Small intestine (tissue), 7 donors: ENCODE data around the gene MSMO1. TPM values are rescaled to one million over a fixed set of nuclear protein-coding genes. Genes with fewer than 3 reads are reported as not detected.

Experiments
- DNase-seq, 2 donors: peaks; one replicate each; pipeline versions ENCODE4 v3.0.0 to v3.0.0-alpha.2; 2013
- FAIRE-seq: peaks from 2 replicates; lab custom pipeline; 2012; peaks lifted over from hg19 to GRCh38; lab: Jason Lieb, UNC
- H3K27ac ChIP-seq, 3 donors: one replicate each; pipeline ENCODE4 v1.5.1; 2013; ENCODE audit warnings: low read length in 2 of 3, mild to moderate bottlenecking in 2 of 3, control low read depth in 1 of 3, inconsistent platforms in 1 of 3, low read depth in 1 of 3, moderate library complexity in 1 of 3
- H3K27me3 ChIP-seq, 3 donors: one replicate each; pipeline ENCODE4 v1.6.1; 2013; ENCODE audit warnings: low read length in 3 of 3, inconsistent platforms in 1 of 3; ENCODE audit not compliant: control insufficient read depth in 3 of 3, insufficient read depth in 3 of 3
- H3K36me3 ChIP-seq, 3 donors: one replicate each; pipeline ENCODE4 v1.6.1; 2013; ENCODE audit warnings: low read length in 3 of 3, inconsistent platforms in 1 of 3, low read depth in 1 of 3, mild to moderate bottlenecking in 1 of 3, moderate library complexity in 1 of 3; ENCODE audit not compliant: control insufficient read depth in 3 of 3, insufficient read depth in 2 of 3
- H3K4me1 ChIP-seq, 3 donors: one replicate each; pipeline ENCODE4 v1.6.1; 2013; ENCODE audit warnings: low read length in 2 of 3, inconsistent platforms in 1 of 3, low read depth in 1 of 3, mild to moderate bottlenecking in 1 of 3, moderate library complexity in 1 of 3; ENCODE audit not compliant: control insufficient read depth in 3 of 3, insufficient read depth in 2 of 3
- H3K4me3 ChIP-seq, 3 donors: one replicate each; pipeline ENCODE4 v1.5.1; 2013; ENCODE audit warnings: low read length in 3 of 3, control low read depth in 1 of 3, inconsistent platforms in 1 of 3, low read depth in 1 of 3, mild to moderate bottlenecking in 1 of 3, moderate library complexity in 1 of 3
- H3K9me3 ChIP-seq, 2 donors: one replicate each; pipeline ENCODE4 v1.6.1; 2013; ENCODE audit warnings: low read depth in 1 of 2, low read length in 1 of 2; ENCODE audit not compliant: control insufficient read depth in 2 of 2, insufficient read depth in 1 of 2
- WGBS, 3 donors: extraction: QIAGEN DNeasy Blood & Tissue Kit; methylation state at CpG; one replicate each; pipeline ENCODE4 v1.1.7; 2013; 5-methylcytosine and 5-hydroxymethylcytosine counted together
- polyA plus RNA-seq, 4 donors: library from polyadenylated mRNA; stranded (reverse) in 3 of 4; unstranded in 1 of 4; fragments of 200-250 nt in 3 of 4; fragments of 120-200 nt in 1 of 4; gene quantifications; one replicate each; pipeline versions ENCODE4 v1.2.1 to v1.2.3, GENCODE V29; 2013
- donor health status: healthy with polysubstance abuse.
- donor health status: control.
- donor health status: control.
- donor health status: Bipolar disorder and iron deficiency.
- donor health status: healthy.

MSMO1 gene
- polyA plus RNA-seq, 4 donors: 18.6 to 226 (median 51.0) TPM

GRCh38 chr4:165380805-165381204 lies 53.3 kb downstream of the MSMO1 start:
- H3K27ac ChIP-seq: no peak overlapping the region
- H3K4me3 ChIP-seq: no peak overlapping the region
- H3K36me3 ChIP-seq: no peaks in the 10 kb centered on the region
- no peak for DNase-seq
- no peaks in the 10 kb centered on the region for H3K9me3 ChIP-seq
- 21 to 55% (median 49%) methylated on average over 1 of the region's 1 CpG for WGBS, 3 donors
- H3K4me1 ChIP-seq: peaks cover 0 to 9% (median 3%) of the 10 kb centered on the region in 3 donors
- FAIRE-seq: no peak
- H3K27me3 ChIP-seq: peaks cover 0 to 3% (median 0%) of the 10 kb centered on the region in 3 donors

DNA sequence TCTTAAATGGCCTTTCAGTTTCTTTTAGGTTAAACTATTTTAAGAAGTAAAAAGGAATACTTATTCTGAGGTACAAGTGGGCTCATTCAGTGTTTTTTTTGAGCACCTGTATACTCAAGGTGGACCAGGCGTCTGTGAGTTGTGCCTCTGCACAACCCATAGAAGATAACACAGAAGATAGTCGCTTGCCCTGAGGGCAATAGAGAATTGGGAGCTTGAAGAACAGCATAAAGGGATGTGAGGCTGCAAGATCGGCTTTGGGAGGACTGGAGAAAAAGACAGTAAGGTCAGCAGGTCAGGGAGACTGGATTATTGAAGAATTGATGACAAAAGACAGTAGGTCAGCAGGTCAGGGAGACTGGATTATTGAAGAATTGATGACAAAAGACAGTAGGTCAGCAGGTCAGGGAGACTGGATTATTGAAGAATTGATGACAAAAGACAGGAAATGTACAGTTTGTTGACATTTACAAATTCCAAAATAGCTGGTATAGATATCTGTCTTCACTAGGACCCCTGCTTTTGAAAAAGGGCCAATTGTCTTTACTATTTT lies 54.4 kb downstream of the MSMO1 start:
- no peak overlapping the region for H3K27ac ChIP-seq
- peaks cover 0 to 9% (median 3%) of the 10 kb centered on the region in 3 donors for H3K4me1 ChIP-seq
- 83 to 87% (median 85%) methylated on average over 3 of the region's 3 CpGs for WGBS, 3 donors
- H3K9me3 ChIP-seq: no peaks in the 10 kb centered on the region
- no peak for DNase-seq
- H3K27me3 ChIP-seq: peaks cover 0 to 3% (median 0%) of the 10 kb centered on the region in 3 donors
- no peaks in the 10 kb centered on the region for H3K36me3 ChIP-seq
- no peak overlapping the region for H3K4me3 ChIP-seq
- no peak for FAIRE-seq

DNA sequence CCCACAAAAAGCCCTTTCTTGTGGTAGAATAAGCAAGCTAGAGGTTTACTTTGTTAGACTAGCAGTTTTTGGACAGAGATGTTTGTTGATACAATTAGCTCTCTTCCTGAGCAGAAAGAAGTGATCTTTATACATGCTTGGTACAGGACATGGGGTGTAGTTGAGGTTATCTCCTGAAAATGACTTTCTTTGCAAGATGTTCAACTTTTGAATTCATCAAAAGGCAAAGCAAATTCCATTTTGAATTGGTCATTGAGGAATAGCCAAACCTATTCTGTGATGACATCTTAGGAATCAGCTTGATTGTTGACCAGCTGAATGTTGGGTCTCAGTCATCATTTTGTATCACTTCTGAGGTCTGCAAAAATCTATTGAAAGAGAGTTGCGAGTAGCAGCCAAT lies 55.2 kb downstream of the MSMO1 start:
- WGBS, 3 donors: 91 to 92% (median 92%) methylated on average over 1 of the region's 1 CpG

GRCh38 chr4:165383591-165384073 lies 56.2 kb downstream of the MSMO1 start:
- FAIRE-seq: no peak

More for the DNA sequence above, 55.2 kb downstream of the MSMO1 start:
- FAIRE-seq: no peak
- Histone ChIP-seq H3K9me3 (no peaks in the 10 kb centered on the region), H3K27me3 (peaks cover 0 to 3% (median 0%) of the 10 kb centered on the region in 3 donors), H3K36me3 (no peaks in the 10 kb centered on the region), H3K4me1 (peaks cover 0 to 9% (median 3%) of the 10 kb centered on the region in 3 donors), H3K27ac (no peak overlapping the region), H3K4me3 (no peak overlapping the region)
- DNase-seq: no peak

DNA sequence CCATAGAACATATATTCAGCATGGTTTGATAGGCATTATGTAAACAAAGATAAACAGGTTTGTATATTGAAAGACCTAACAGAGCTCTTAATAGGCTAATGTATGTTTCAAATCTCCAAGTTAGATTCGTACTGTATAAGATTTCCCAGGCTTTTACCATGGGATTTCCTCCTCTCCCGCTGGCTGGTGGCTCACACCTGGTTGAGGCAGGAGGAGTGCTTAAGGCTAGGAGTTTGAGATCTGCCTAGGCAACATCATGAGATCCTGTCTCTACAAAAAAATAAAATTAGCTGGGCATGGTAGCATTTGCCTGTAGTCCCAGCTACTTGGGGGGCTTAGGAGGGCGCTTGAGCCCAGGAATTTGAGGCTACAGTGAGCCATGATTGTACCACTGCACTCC lies 56.7 kb downstream of the MSMO1 start:
- Histone ChIP-seq H3K4me3 (no peak overlapping the region), H3K27me3 (peaks cover 0 to 3% (median 0%) of the 10 kb centered on the region in 3 donors), H3K4me1 (no peaks in the 10 kb centered on the region), H3K36me3 (no peaks in the 10 kb centered on the region), H3K27ac (no peak overlapping the region), H3K9me3 (no peaks in the 10 kb centered on the region)
- FAIRE-seq (no peak), DNase-seq (no peak)
- 80 to 94% (median 87%) methylated on average over 3 of the region's 3 CpGs for WGBS, 3 donors

More at GRCh38 chr4:165383591-165384073, 56.2 kb downstream of the MSMO1 start:
- Histone ChIP-seq H3K36me3 (no peaks in the 10 kb centered on the region), H3K4me3 (no peak overlapping the region), H3K4me1 (peaks cover 0 to under 1% (median under 1%) of the 10 kb centered on the region in 3 donors), H3K27me3 (peaks cover 0 to 3% (median 0%) of the 10 kb centered on the region in 3 donors), H3K9me3 (no peaks in the 10 kb centered on the region), H3K27ac (no peak overlapping the region)
- no peak for DNase-seq
- WGBS, 3 donors: 69 to 83% (median 78%) methylated on average over 4 of the region's 4 CpGs

DNA sequence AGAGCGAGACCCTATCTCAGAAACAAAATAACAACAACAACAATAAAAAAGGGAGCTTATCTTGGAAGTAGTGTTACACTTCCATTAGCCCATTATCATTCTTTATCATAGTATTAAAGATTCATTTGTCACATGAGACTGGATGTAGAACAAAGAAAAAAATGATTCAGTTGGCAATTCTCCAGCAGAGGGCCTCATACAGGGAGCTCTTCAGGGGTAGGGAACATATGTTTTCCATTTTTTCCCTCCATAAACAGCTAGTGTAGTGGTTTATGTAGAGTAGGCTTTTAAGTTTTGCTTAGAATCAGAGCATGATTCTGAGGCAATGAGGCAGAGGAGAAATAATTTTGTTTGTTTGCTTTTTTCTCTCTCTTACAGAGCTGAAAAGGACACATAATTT lies 57.1 kb downstream of the MSMO1 start:
- DNase-seq: no peak
- 86 to 95% (median 91%) methylated on average over 1 of the region's 1 CpG for WGBS, 3 donors
- no peak for FAIRE-seq
- H3K4me1 ChIP-seq: no peaks in the 10 kb centered on the region
- no peaks in the 10 kb centered on the region for H3K9me3 ChIP-seq
- peaks cover 0 to 2% (median 0%) of the 10 kb centered on the region in 3 donors for H3K27me3 ChIP-seq
- H3K36me3 ChIP-seq: no peaks in the 10 kb centered on the region
- no peak overlapping the region for H3K27ac ChIP-seq
- H3K4me3 ChIP-seq: no peak overlapping the region

DNA sequence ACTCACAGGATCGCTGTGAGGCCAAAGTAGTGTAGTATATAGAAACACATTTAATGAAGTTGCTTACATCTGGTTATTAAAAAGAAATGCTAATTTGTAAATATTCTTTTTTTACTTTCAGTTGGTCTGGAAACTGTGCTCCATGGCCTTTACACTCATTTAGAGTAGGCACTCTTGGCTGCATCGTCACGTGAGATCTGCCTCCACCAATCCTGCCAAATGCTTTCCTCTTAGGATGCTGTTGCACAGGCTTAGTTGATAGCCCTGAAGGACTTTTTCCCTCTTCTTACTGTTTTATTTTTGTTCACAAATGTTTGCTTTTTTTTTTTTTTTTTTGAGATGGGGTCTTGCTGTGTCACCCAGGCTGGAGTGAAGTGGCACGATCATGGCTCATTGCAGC lies 57.7 kb downstream of the MSMO1 start:
- Histone ChIP-seq H3K4me3 (no peak overlapping the region), H3K27ac (no peak overlapping the region), H3K9me3 (no peaks in the 10 kb centered on the region), H3K4me1 (no peaks in the 10 kb centered on the region), H3K36me3 (no peaks in the 10 kb centered on the region), H3K27me3 (no peaks in the 10 kb centered on the region)
- FAIRE-seq (no peak), DNase-seq (no peak)
- 86 to 97% (median 93%) methylated on average over 4 of the region's 4 CpGs for WGBS, 3 donors

- no peak overlapping the region for H3K27ac ChIP-seq
- no peaks in the 10 kb centered on the region for H3K36me3 ChIP-seq
- H3K9me3 ChIP-seq: no peaks in the 10 kb centered on the region
- H3K4me3 ChIP-seq: no peak overlapping the region
- DNase-seq: no peak
- FAIRE-seq: no peak
- WGBS, 3 donors: 92 to 95% (median 92%) methylated on average over 1 of the region's 1 CpG
- no peaks in the 10 kb centered on the region for H3K4me1 ChIP-seq
- H3K27me3 ChIP-seq: no peaks in the 10 kb centered on the region
Measured at GRCh38 chr4:165386328-165386727, 58.9 kb downstream of the MSMO1 start.

DNA sequence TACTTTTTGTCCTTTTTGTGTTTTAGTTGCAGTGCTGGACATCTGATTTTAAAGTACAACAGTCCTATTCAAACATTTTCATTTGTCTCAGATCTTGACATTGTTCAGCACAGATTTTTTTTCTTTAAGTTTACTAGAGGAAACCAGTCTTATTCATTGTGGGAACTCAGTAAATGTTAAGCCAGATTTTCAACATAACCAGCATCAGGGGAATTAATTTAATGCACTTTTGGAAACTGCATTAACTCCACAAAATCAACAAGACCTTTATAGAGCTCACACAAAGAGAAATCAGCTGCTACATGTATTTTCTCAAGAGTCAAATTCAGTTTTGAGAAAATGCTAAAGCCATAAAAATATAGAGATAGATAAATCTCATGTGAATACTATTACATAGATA lies 61.3 kb downstream of the MSMO1 start:
- H3K27me3 ChIP-seq: no peaks in the 10 kb centered on the region
- H3K27ac ChIP-seq: no peak overlapping the region
- H3K4me1 ChIP-seq: no peaks in the 10 kb centered on the region
- no peak for DNase-seq
- no peaks in the 10 kb centered on the region for H3K36me3 ChIP-seq
- H3K9me3 ChIP-seq: no peaks in the 10 kb centered on the region
- no peak for FAIRE-seq
- no peak overlapping the region for H3K4me3 ChIP-seq
